HG03354 (cell line): Measurements from ENCODE around the gene TCEAL9.
A peak's percentile ranks its signal among the peaks of the same experiment; 100 is the strongest.
"Not testable (repeated sequence)": the region's sequence is repeated elsewhere in the genome, so short reads cannot be mapped to it uniquely, and the experiment has no call there.

Source experiments
- ATAC-seq: cut with Tn5 transposase; IDR thresholded peaks from one replicate; pipeline ENCODE4 v1.9.1; 2021; ENCODE audit warnings: mild to moderate bottlenecking; ENCODE audit not compliant: unreplicated experiment, poor library complexity, severe bottlenecking

TCEAL9 gene

GRCh38 chrX:103369479-103369878 lies 13.2 kb downstream of the TCEAL9 start:
- no peak for ATAC-seq

- ATAC-seq = no peak
Observed at GRCh38 chrX:103372886-103373285, 16.6 kb downstream of the TCEAL9 start.

GRCh38 chrX:103373581-103373980 lies 17.3 kb downstream of the TCEAL9 start:
- ATAC-seq = no peak

GRCh38 chrX:103376118-103376978 lies 20.0 kb downstream of the TCEAL9 start, which contains the start of gene BEX3:
Gene BEX3, plus strand, starts transcription at chrX:103376538. Its CDS starts 984 bp downstream, at chrX:103377522.
- ATAC-seq = no peak

GRCh38 chrX:103376979-103377324 lies 20.6 kb downstream of the TCEAL9 start:
- ATAC-seq = no peak

GRCh38 chrX:103378990-103379389 lies 22.7 kb downstream of the TCEAL9 start:
- ATAC-seq = no peak

- ATAC-seq = no peak
Observed at GRCh38 chrX:103382877-103383276, 26.6 kb downstream of the TCEAL9 start.

- no peak for ATAC-seq
Observed at GRCh38 chrX:103384672-103385071, 28.4 kb downstream of the TCEAL9 start.

GRCh38 chrX:103385283-103385830 lies 29.1 kb downstream of the TCEAL9 start:
- ATAC-seq = not testable (repeated sequence)

- no peak for ATAC-seq
Observed at GRCh38 chrX:103386332-103386731, 30.0 kb downstream of the TCEAL9 start.

- ATAC-seq = no peak
Observed at GRCh38 chrX:103393487-103393886, 37.2 kb downstream of the TCEAL9 start.

- ATAC-seq = no peak
Observed at GRCh38 chrX:103396186-103396585, 39.9 kb downstream of the TCEAL9 start.

GRCh38 chrX:103396660-103397059 lies 40.4 kb downstream of the TCEAL9 start:
- ATAC-seq = no peak

- no peak for ATAC-seq
Observed at GRCh38 chrX:103397707-103398106, 41.4 kb downstream of the TCEAL9 start.

GRCh38 chrX:103398421-103398864 lies 42.1 kb downstream of the TCEAL9 start:
- no peak for ATAC-seq

GRCh38 chrX:103399744-103400143 lies 43.4 kb downstream of the TCEAL9 start:
- ATAC-seq = no peak

GRCh38 chrX:103400931-103401330 lies 44.6 kb downstream of the TCEAL9 start:
- no peak for ATAC-seq

GRCh38 chrX:103404231-103405008 lies 48.1 kb downstream of the TCEAL9 start:
- peak; percentile 96 for ATAC-seq

- no peak for ATAC-seq
Observed at GRCh38 chrX:103405009-103405333, 48.7 kb downstream of the TCEAL9 start.

- ATAC-seq = no peak
Observed at GRCh38 chrX:103406256-103406655, 50.0 kb downstream of the TCEAL9 start.

GRCh38 chrX:103407776-103408175 lies 51.5 kb downstream of the TCEAL9 start:
- ATAC-seq = no peak
